ENCODE data around the gene DYRK1A.

Gene DYRK1A

GRCh38 chr21:37462087-37462861 is 95.7 kb downstream of the DYRK1A start:
- H3K27ac ChIP-seq, result no peak overlapping the region
- TF ChIP-seq, protein P1, sequence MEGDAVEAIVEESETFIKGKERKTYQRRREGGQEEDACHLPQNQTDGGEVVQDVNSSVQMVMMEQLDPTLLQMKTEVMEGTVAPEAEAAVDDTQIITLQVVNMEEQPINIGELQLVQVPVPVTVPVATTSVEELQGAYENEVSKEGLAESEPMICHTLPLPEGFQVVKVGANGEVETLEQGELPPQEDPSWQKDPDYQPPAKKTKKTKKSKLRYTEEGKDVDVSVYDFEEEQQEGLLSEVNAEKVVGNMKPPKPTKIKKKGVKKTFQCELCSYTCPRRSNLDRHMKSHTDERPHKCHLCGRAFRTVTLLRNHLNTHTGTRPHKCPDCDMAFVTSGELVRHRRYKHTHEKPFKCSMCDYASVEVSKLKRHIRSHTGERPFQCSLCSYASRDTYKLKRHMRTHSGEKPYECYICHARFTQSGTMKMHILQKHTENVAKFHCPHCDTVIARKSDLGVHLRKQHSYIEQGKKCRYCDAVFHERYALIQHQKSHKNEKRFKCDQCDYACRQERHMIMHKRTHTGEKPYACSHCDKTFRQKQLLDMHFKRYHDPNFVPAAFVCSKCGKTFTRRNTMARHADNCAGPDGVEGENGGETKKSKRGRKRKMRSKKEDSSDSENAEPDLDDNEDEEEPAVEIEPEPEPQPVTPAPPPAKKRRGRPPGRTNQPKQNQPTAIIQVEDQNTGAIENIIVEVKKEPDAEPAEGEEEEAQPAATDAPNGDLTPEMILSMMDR (IDR thresholded peaks at IDR 0.05; ENCODE audit: low read depth, low read length, missing control alignments), result no peak
- no peak overlapping the region for H3K4me3 ChIP-seq (ENCODE audit: low read depth, low read length)
- no peaks in the 10 kb centered on the region for H3K27me3 ChIP-seq (replicated peaks)
- in situ Hi-C loops (cut with HindIII; ENCODE audit: low pct_ligation_motif_present, low sequenced_read_pairs), result no loop called here
- H3K36me3 ChIP-seq (replicated peaks), result no peaks in the 10 kb centered on the region
- DNase-seq, result no peak

GRCh38 chr21:37463083-37463801 is 96.7 kb downstream of the DYRK1A start:
- no peaks in the 10 kb centered on the region for H3K36me3 ChIP-seq (replicated peaks)
- no peaks in the 10 kb centered on the region for H3K27me3 ChIP-seq (replicated peaks)
- in situ Hi-C loops (cut with HindIII; ENCODE audit: low pct_ligation_motif_present, low sequenced_read_pairs), result no loop called here
- H3K27ac ChIP-seq, result peak overlapping the region; percentile 48
- peak; percentile 37 for DNase-seq
- no peak overlapping the region for H3K4me3 ChIP-seq (ENCODE audit: low read depth, low read length)
- TF ChIP-seq, protein P1 (IDR thresholded peaks at IDR 0.05; ENCODE audit: low read depth, low read length, missing control alignments), result peak; percentile 66

- H3K27ac ChIP-seq, result no peak overlapping the region
- DNase-seq, result no peak
- H3K27me3 ChIP-seq (replicated peaks), result no peaks in the 10 kb centered on the region
- peaks cover 2% of the 10 kb centered on the region for H3K36me3 ChIP-seq (replicated peaks)
- H3K4me3 ChIP-seq (ENCODE audit: low read depth, low read length), result no peak overlapping the region
- TF ChIP-seq, protein P1 (IDR thresholded peaks at IDR 0.05; ENCODE audit: low read depth, low read length, missing control alignments), result no peak
- in situ Hi-C loops (cut with HindIII; ENCODE audit: low pct_ligation_motif_present, low sequenced_read_pairs), result no loop called here
Measured at GRCh38 chr21:37467082-37467481, 100.5 kb downstream of the DYRK1A start.

DNA sequence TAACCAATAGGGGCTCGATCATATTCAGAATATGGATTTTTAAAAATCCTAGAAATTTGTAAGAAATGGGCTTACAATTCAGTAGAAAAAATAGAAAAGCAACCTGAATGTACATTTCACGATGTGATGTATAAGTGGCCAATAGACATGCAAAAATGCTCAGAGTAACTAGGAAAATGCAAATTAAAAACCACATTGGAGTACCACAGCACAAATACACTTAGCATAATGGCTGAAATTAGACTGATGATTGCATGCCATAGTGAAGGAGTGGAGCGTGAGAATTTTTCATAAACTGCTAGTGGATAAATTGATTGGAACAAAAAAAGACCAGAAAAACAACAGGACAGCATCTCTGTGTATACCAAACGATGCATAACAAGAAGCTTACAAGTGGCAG is 102.3 kb downstream of the DYRK1A start:
- TF ChIP-seq, protein P1 (IDR thresholded peaks at IDR 0.05; ENCODE audit: low read depth, low read length, missing control alignments), result no peak
- H3K4me3 ChIP-seq (ENCODE audit: low read depth, low read length), result no peak overlapping the region
- DNase-seq, result no peak
- H3K27ac ChIP-seq, result no peak overlapping the region
- in situ Hi-C loops (cut with HindIII; ENCODE audit: low pct_ligation_motif_present, low sequenced_read_pairs), result no loop called here
- H3K27me3 ChIP-seq (replicated peaks), result no peaks in the 10 kb centered on the region
- H3K36me3 ChIP-seq (replicated peaks), result peaks cover 5% of the 10 kb centered on the region

- H3K36me3 ChIP-seq (replicated peaks), result peaks cover 5% of the 10 kb centered on the region
- no peaks in the 10 kb centered on the region for H3K27me3 ChIP-seq (replicated peaks)
- TF ChIP-seq, protein P1 (IDR thresholded peaks at IDR 0.05; ENCODE audit: low read depth, low read length, missing control alignments), result no peak
- H3K4me3 ChIP-seq (ENCODE audit: low read depth, low read length), result no peak overlapping the region
- DNase-seq, result no peak
- in situ Hi-C loops (cut with HindIII; ENCODE audit: low pct_ligation_motif_present, low sequenced_read_pairs), result no loop called here
- no peak overlapping the region for H3K27ac ChIP-seq
Measured at GRCh38 chr21:37469441-37469840, 102.9 kb downstream of the DYRK1A start.

Data from brain microvascular endothelial cell (primary cell).